Kidney (tissue), 14 donors: ENCODE results near the gene NSFL1C. TPM values are rescaled to one million over a fixed set of nuclear protein-coding genes. Genes with fewer than 3 reads are reported as not detected.

ENCODE experiments used
- DNase-seq, 5 donors: peaks; one replicate each; pipeline ENCODE4 v3.0.0-alpha.2; 2013 to 2020
- FAIRE-seq: peaks from 2 replicates; lab custom pipeline; 2012; peaks lifted over from hg19 to GRCh38; lab: Jason Lieb, UNC
- H3K27ac ChIP-seq, 2 donors: one replicate each; pipeline ENCODE4 v1.7.0; 2013; ENCODE audit warnings: low read depth in 2 of 2, low read length in 2 of 2, inconsistent platforms in 1 of 2
- H3K27me3 ChIP-seq: one replicate; pipeline ENCODE4 v1.7.1; 2013; ENCODE audit warnings: low read length, inconsistent platforms; ENCODE audit not compliant: control insufficient read depth, insufficient read depth
- H3K36me3 ChIP-seq, 3 donors: one replicate each; pipeline versions ENCODE4 v1.7.0 to v1.7.1; 2013; ENCODE audit warnings: low read length in 3 of 3, control low read depth in 1 of 3, inconsistent platforms in 1 of 3; ENCODE audit not compliant: insufficient read depth in 3 of 3, control insufficient read depth in 2 of 3
- H3K4me1 ChIP-seq, 3 donors: one replicate each; pipeline versions ENCODE4 v1.7.0 to v1.7.1; 2013; ENCODE audit warnings: low read length in 3 of 3, inconsistent platforms in 1 of 3, low read depth in 1 of 3; ENCODE audit not compliant: control insufficient read depth in 2 of 3, insufficient read depth in 2 of 3
- H3K4me3 ChIP-seq, 3 donors: one replicate each; pipeline versions ENCODE4 v1.7.0 to v1.8.1; 2013; ENCODE audit warnings: low read length in 3 of 3, control low read depth in 1 of 3, inconsistent platforms in 1 of 3
- H3K9ac ChIP-seq, 3 donors: one replicate each; pipeline versions ENCODE4 v1.7.0 to v1.7.1; 2013; ENCODE audit warnings: low read length in 3 of 3, control low read depth in 1 of 3, inconsistent platforms in 1 of 3
- H3K9me3 ChIP-seq, 3 donors: one replicate each; pipeline versions ENCODE4 v1.7.0 to v1.7.1; 2013; ENCODE audit warnings: low read length in 3 of 3, control low read depth in 1 of 3, inconsistent platforms in 1 of 3; ENCODE audit not compliant: control insufficient read depth in 2 of 3, insufficient read depth in 1 of 3
- intact Hi-C: fragments of 100-400 bp; cut with DNase I; formaldehyde crosslinking; loops from one replicate; pipeline ENCODE4 v1.11.1; 2022
- polyA plus RNA-seq: library from polyadenylated mRNA; stranded (reverse); fragments of 350-450 nt; fragmentation: Illumina TruSeq; extraction: RNeasy Lipid Tissue Mini Kit (QIAGEN cat#74804); gene quantifications from one replicate; pipeline ENCODE4 v1.2.3, GENCODE V29; 2014; ENCODE audit warnings: low read depth, low replicate concordance; ENCODE audit not compliant: insufficient read depth
- total RNA-seq: library from RNA; stranded (reverse); fragmentation: NEBNext Ultra II Directional; extraction: Animal tissue kit (Norgen Biotek cat#: 25700); gene quantifications from one replicate; pipeline ENCODE4 v1.2.1, GENCODE V29; 2021
- TF ChIP-seq, protein P1 (sequence below): IDR thresholded peaks from 3 replicates; pipeline ENCODE4 v1.5.1; 2012; ENCODE audit warnings: mild to moderate bottlenecking, moderate library complexity, borderline replicate concordance; ENCODE audit not compliant: insufficient read depth; ENCODE audit errors: extremely low read depth
- donor health status: control.
- donor health status: control.
- donor health status: control.
- donor health status: control.
- donor health status: control.
- donor health status: DM: yes; HTN: yes; CAD: no.
- donor health status: Normal renal cell carcinoma (clear cell type).

Gene NSFL1C
- total and polyA plus RNA-seq, 2 donors from 2014 or later: 76.1 to 78.2 TPM

DNA sequence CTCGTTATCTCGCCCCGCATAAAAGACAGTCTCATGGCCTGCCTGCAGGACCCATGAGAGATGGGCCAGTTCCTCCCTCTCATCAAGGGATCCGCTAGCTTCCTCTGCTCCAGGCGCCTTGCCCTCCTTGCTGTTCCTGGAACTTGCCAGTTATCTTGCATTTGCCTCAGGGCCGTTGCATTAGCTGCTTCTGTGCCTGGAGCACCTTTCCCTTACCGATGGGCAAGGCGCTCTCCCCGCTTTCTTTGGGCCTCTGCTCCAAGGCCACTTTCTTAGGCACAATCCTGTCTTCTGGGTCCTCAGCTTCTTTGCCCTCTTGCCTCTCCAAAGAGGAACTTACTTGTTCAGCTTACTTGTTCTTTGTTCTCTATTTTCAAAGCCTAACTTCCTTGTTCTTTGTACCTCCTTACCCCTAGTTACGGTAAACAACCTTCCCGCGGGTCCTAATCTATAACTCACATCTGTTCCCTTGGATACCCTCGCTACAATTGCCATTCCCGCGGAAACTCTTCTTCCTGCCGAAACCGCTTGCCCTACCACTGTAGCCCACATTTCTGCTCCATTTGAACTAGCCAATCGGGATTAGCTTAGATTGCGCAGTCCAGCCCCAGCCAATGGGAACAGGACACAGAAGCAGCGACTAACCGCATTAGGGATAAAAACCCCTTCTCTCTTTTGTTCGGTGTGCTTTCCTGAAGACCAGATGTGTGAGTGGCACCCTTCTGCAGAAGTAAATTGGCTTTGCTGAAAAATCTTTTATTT, 887 bp upstream of the NSFL1C start:
- Histone ChIP-seq H3K9me3 (no peaks in the 10 kb centered on the region), H3K27ac (peak overlapping the region in 1 of 2 donors; percentile 26), H3K4me3 (peak overlapping the region in 2 of 3 donors; percentile 35 to 36), H3K9ac (no peak overlapping the region), H3K4me1 (peaks cover 3 to 21% (median 14%) of the 10 kb centered on the region in 3 donors), H3K36me3 (peaks cover 0 to 10% (median 2%) of the 10 kb centered on the region in 3 donors), H3K27me3 (no peaks in the 10 kb centered on the region)
- TF ChIP-seq, protein P1, sequence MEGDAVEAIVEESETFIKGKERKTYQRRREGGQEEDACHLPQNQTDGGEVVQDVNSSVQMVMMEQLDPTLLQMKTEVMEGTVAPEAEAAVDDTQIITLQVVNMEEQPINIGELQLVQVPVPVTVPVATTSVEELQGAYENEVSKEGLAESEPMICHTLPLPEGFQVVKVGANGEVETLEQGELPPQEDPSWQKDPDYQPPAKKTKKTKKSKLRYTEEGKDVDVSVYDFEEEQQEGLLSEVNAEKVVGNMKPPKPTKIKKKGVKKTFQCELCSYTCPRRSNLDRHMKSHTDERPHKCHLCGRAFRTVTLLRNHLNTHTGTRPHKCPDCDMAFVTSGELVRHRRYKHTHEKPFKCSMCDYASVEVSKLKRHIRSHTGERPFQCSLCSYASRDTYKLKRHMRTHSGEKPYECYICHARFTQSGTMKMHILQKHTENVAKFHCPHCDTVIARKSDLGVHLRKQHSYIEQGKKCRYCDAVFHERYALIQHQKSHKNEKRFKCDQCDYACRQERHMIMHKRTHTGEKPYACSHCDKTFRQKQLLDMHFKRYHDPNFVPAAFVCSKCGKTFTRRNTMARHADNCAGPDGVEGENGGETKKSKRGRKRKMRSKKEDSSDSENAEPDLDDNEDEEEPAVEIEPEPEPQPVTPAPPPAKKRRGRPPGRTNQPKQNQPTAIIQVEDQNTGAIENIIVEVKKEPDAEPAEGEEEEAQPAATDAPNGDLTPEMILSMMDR: no peak
- intact Hi-C loops: no loop called here
- DNase-seq: peak in 4 of 5 donors; percentile 18 to 46 (median 37)
- FAIRE-seq: no peak

DNA sequence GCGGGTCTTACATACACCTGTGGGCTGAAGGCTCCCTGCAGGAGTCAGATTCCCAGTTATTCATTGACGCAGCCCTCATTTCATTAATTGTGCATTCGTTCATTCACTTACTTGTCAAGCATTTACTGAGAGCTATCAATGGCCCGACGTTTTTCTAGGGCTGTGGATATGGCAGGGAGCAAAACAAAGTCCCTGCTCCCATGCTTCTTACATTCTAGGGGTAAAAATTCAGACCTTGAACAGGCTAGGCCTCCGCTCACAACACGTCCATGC, 369 bp upstream of the NSFL1C start:
- H3K27ac ChIP-seq: peak overlapping the region in 1 of 2 donors; percentile 26
- H3K27me3 ChIP-seq: no peaks in the 10 kb centered on the region
- no peak for DNase-seq
- peak overlapping the region in 2 of 3 donors; percentile 35 to 36 for H3K4me3 ChIP-seq
- no peaks in the 10 kb centered on the region for H3K9me3 ChIP-seq
- FAIRE-seq: no peak
- TF ChIP-seq, protein P1: no peak
- intact Hi-C loops: no loop called here
- H3K9ac ChIP-seq: no peak overlapping the region
- H3K36me3 ChIP-seq: peaks cover 0 to 10% (median 2%) of the 10 kb centered on the region in 3 donors
- H3K4me1 ChIP-seq: peaks cover 3 to 21% (median 14%) of the 10 kb centered on the region in 3 donors

GRCh38 chr20:1465470-1466210, 1.0 kb downstream of the NSFL1C start:
- H3K9ac ChIP-seq: peak overlapping the region; percentile 22 to 49 (median 41)
- peaks cover 0 to 10% (median 7%) of the 10 kb centered on the region in 3 donors for H3K36me3 ChIP-seq
- H3K4me1 ChIP-seq: peaks cover 3 to 21% (median 14%) of the 10 kb centered on the region in 3 donors
- TF ChIP-seq, protein P1: no peak
- no peak overlapping the region for H3K27ac ChIP-seq
- FAIRE-seq (no peak), DNase-seq (no peak)
- intact Hi-C loops: no loop called here
- peak overlapping the region; percentile 52 to 79 (median 67) for H3K4me3 ChIP-seq
- no peaks in the 10 kb centered on the region for H3K9me3 ChIP-seq
- no peaks in the 10 kb centered on the region for H3K27me3 ChIP-seq
